ENCODE measurements around the gene TRMU.

Gene TRMU

GRCh38 chr22:46406349-46406748, 70.8 kb downstream of the TRMU start:
- in situ Hi-C loops (cut with HindIII; ENCODE audit: low sequenced_read_pairs) = no loop called here
- H3K4me3 ChIP-seq (ENCODE audit: low read depth, low read length) = no peak overlapping the region
- no peak for TF ChIP-seq CTCF (IDR thresholded peaks at IDR 0.05; ENCODE audit: low read depth, low read length)
- no peak for DNase-seq (ENCODE audit: low read depth, low spot score)

- no peak for DNase-seq (ENCODE audit: low read depth, low spot score)
- no peak for TF ChIP-seq CTCF (IDR thresholded peaks at IDR 0.05; ENCODE audit: low read depth, low read length)
- in situ Hi-C loops (cut with HindIII; ENCODE audit: low sequenced_read_pairs) = no loop called here
- H3K4me3 ChIP-seq (ENCODE audit: low read depth, low read length) = no peak overlapping the region
These were observed 71.3 kb downstream of the TRMU start for GRCh38 chr22:46406791-46407190.

All from astrocyte of the spinal cord (primary cell).